GM19238 (cell line): ENCODE results near the gene TMTC4.
"Not testable (repeated sequence)": the region's sequence is repeated elsewhere in the genome, so short reads cannot be mapped to it uniquely, and the experiment has no call there.

ENCODE experiments used
- DNase-seq: peaks from one replicate; pipeline ENCODE4 v3.0.0; 2011; ENCODE audit warnings: low spot score; ENCODE audit not compliant: insufficient read length

Gene TMTC4

GRCh38 chr13:100630555-100630954 lies 44.0 kb downstream of the TMTC4 start:
- no peak for DNase-seq

GRCh38 chr13:100627120-100627519 lies 47.5 kb downstream of the TMTC4 start:
- DNase-seq = no peak

GRCh38 chr13:100625447-100625846 lies 49.1 kb downstream of the TMTC4 start:
- DNase-seq = no peak

DNA sequence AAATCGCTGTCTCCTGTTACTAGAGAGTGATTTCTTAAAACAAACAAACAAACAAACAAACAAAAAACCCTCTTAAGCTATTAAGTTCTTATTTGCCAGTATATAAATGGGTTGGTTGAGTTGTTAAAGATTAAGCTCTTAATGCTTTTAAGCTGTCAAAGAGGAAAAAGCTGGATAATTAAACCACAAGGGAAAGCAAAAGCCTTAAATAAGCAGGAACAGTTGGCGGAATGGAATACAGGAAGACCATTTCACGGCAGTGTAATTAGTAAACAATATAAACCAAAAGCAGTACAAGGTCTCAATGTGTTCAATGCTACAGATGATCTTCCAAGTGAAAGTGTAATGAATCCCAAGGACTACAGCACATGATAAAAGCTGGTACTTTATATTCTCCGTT lies 53.8 kb downstream of the TMTC4 start:
- DNase-seq = no peak

GRCh38 chr13:100619940-100620339 lies 54.7 kb downstream of the TMTC4 start:
- DNase-seq = no peak

GRCh38 chr13:100618897-100619296 lies 55.7 kb downstream of the TMTC4 start:
- DNase-seq = not testable (repeated sequence)

DNA sequence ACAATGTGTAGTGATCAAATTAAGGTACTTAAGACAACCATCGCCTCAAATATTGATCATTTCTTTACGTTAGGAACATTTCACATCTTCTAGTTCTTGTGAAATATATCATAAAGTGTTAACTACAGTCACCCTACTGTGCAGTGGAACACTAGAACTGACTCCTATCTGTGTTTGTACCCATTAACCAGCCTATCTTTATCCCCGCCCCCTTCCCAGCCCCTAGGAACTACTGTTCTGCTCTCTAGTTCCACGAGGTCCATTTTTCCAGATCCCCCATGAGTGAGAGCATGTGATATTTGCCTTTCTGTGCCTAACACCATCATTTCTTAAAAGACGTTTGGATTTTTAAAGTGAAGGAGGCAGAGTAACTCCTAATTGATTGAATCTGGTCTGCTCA lies 61.6 kb downstream of the TMTC4 start:
- no peak for DNase-seq

- no peak for DNase-seq
These were observed 62.7 kb downstream of the TMTC4 start for GRCh38 chr13:100611678-100612492.

DNA sequence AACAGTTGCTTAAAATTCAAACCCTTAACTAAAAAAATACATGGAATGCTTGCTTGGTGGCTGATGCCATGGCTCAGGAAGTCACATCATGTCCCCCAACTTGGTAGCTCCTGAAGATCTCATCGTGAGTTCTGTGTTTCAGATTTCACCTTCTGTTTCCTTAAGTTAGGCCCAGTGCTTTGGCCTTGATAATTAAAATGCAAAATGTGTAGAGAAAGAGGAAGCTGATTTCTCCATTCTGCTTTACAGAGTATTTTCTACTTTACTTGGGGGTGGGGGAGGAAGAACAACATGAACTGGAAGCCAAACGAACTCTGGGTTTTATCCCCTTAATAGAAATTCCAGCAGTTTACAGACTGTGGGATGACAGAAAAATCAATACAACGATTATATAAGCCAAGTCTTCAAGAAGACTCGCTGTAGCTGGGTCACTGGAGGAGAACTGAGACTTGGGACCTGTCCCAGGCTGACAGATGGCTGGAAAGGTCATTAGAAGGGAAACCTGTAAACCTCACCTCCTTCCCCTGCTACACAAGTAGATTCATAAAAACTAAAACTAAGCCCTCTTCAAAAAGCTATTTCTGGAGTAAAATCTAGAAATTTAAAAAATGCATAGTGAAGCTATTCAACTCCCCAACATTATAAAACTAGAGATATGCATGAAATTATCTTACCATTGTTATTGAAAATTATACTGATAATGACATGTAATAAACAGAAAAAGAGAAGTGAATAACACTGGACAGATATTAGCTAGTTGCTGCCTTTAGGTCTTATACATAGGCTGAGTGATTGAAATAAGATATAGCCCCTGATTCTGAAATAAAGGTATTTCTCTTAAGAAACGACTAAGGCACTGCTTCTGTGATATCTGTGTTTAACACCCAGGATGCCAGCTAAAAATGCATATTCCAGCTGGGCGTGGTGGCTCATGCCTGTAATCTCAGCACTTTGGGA lies 63.9 kb downstream of the TMTC4 start:
- DNase-seq = no peak

GRCh38 chr13:100608906-100609305 lies 65.7 kb downstream of the TMTC4 start:
- peak; percentile 45 for DNase-seq

DNA sequence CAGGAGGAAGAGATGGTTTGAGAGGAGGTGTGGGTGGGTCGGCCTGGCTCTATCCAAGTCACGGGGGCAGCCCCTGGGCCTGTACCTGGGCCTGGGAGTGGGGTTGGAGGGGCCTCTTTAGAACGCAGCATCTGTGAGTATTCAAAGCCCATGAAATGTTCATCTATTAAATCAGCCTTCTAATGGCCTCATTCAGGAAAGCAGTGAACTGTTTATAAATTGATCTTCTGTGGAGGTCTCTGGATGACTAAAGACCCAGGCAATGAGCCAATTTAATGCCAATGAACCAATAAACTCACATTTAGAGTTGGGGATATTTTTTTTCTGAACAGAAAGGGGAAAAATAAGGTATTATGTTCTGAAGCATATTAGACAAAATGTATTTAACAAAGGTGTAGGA lies 66.1 kb downstream of the TMTC4 start:
- no peak for DNase-seq

DNA sequence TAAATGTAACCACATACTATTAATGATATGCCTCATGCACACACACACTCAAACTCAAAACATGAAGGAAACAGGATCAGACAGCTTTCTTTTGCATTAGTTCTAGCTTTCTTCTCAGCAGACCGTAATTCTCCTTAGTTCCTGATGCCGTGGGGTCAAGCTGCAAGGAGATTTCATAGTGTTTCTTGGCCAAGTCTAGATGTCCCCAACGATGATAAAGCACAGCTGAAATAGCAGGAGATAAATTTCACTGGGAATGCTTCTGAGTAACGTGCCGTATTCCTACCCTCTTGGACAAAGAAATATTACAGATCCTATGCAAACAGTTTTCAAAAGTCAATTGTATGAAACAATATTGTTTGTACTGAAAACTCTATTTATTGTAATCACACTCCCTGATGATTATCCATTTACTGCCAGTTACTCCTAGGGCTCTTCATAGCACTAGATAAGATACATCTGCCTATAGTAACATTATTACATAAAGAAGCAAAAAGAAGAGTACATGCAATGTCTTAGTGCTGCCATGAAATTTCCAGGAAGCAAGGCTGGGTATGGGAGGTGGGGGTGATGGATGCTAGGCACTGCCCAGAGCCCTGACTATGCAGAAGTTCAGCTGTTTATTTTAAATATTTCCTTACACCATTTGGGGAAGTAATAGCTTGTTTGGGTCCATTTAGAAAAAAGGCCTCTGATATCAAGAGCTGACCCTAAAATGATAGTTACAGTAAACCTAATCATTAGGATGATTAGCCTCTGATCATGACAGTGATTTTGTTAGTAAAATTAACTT lies 69.5 kb downstream of the TMTC4 start:
- no peak for DNase-seq

- no peak for DNase-seq
These were observed 72.0 kb downstream of the TMTC4 start for GRCh38 chr13:100602493-100603111.

DNA sequence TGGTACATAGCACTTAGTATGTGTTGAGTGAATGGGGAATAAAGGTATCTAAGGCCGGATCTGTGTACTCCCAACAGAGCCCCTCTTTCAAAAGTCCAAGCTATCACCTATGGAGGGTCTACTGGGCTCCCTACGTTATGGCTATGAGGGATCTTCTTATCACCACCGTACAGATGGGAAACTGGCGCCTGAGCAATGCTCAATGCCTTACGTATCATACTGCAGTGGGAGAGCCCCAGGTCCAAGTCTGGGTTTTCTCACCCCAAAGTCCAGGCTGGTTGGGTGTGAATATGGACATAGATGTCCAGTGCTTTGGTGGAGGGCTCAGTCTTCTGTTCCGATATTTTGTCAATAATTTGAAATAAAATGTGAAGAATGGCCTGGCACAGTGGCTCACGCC lies 72.9 kb downstream of the TMTC4 start:
- no peak for DNase-seq

GRCh38 chr13:100600915-100601314 lies 73.7 kb downstream of the TMTC4 start:
- no peak for DNase-seq

DNA sequence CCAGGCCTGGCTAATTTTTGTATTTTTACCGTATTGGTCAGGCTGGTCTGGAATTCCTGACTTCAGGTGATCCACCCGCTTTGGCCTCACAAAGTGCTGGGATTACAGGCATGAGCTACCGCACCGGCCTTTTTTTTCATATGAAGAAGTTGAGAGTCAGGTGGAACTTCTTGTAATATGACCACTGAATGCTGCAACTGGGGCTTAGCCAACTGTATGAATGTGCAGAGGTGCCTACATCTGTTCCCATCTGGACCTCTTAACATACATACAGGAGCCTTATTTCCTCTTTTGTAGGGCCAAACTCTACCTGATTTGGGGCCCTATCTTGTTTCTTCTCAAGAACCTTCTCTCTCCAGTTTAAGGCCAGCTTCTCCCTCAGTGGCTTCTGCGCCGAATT lies 74.1 kb downstream of the TMTC4 start:
- DNase-seq = no peak

DNA sequence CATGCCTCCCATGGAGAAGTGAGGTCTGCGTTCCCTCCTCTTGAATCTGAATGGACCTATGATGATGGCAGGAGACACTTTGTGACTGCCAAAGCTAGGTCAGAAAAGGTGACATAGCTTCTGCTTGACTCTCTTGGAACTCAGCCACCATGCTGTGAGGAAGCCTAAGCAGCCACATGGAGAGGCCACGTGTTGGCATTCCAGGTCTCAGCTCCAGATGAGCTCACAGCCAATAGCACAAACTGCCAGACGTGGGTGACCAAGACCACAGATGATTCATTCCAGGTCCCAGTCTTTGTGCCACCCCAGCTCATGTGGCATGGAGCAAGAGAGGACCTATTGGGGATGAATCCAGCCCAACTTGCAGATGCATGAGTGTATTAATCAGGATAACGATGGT lies 77.3 kb downstream of the TMTC4 start:
- no peak for DNase-seq

DNA sequence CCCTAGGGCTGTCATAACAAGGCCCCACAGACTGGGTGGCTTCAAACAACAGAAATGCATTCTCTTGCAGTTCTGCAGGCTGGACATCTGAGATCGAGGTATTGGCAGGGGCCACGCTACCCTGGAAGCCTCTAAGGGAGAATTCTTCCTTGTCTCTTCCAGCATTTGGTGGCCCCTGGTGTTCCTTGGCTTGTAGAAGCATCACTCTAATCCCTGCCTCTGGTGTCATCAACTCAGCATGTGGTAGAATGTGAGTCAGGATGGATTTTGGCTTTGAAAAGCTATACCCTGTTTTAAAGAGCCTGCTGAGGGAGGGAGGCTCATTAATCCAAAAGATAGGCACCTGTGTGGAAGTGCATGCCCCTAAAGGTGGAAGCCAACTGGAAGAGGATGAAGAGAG lies 78.1 kb downstream of the TMTC4 start:
- DNase-seq = no peak

DNA sequence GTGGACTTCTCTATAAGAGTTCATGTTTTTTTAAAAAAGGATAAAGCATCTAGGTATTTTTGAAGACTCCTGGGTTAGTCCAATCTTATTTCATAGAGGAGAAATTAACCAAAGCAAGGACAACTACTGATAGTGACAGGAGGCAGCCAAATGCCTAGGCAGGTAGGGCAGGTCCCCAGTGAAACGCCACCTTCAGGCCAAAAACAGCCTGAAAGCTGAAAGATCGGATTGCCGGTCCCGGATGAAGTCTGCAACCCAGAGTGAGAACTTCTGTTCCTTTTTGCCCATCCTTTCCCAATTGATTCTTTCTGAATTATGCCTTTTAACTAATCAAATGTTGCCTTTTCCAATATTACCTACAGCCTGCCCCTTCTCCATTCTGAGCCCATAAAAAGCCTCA lies 79.9 kb downstream of the TMTC4 start:
- no peak for DNase-seq

DNA sequence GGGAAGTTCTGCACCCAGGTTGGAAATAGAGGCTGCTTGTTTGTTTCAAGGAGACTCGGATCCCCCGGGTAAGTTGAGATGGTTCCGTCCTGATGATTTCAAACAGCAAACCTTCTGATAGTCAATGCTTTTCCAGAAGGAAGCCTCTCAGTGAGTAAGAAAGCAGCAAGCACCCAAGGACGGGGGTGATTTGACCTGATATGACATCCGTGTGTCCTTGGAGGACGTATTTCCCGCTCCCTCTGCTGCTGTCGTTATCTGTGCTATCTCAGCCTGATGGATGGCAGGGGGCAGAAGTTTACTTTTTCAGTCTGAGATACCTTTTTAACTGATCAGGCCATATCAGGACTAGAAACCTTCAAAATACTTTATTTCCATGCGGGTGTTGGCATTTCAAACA lies 80.3 kb downstream of the TMTC4 start:
- DNase-seq = no peak

- DNase-seq = no peak
These were observed 85.3 kb downstream of the TMTC4 start for GRCh38 chr13:100589178-100589725.
